GM15510 (cell line): ENCODE data around the gene ANKS1A.

Experiments
- POLR2A ChIP-seq: IDR thresholded peaks from 3 replicates; pipeline ENCODE4 v1.6.1; 2011; ENCODE audit warnings: borderline replicate concordance; ENCODE audit not compliant: insufficient read length; ENCODE audit errors: extremely low read depth

The ANKS1A gene

GRCh38 chr6:35028781-35029769 is 140.0 kb downstream of the ANKS1A start:
- TF ChIP-seq POLR2A: no peak

DNA sequence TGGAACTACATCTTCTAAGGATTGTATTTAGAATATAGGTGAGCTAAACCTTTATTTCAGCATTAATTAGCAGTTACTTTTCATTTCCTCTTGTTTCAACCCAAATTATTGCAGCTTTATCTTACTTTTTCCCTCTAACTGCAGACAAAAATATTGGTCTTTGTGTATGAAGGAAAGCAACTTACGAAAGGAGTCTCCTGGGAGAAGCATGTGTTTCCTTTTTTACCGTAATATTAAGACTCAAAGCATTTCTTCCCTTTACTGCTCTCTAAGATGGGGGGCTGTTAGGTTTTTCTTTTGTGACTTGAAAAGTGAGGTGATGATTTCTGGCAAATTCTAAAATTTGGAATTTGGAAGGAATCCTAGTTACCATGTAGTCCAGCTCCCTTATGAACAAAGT is 141.0 kb downstream of the ANKS1A start:
- TF ChIP-seq POLR2A: no peak

GRCh38 chr6:35031611-35032529 is 142.8 kb downstream of the ANKS1A start:
- no peak for TF ChIP-seq POLR2A

DNA sequence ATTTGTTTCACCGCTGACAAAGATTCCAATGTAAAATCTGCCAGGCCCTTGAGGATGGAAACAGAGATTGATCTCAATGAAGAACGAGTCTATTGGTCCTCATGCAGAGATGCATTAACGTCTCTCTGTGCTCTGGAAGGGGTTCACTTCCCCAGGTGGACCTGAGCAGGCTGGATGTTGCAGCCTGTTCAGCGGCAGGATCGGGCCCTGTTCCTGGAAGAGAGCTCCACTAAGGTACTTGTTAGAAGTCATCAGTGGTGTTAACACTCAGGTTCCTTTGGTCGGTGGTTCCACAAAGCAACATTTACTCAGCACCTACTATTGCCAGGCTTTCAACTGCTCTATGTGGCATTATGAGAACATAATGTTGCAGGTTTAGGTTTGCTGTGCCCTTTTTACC is 144.6 kb downstream of the ANKS1A start:
- no peak for TF ChIP-seq POLR2A

- TF ChIP-seq POLR2A: no peak
Measured at GRCh38 chr6:35034411-35035191, 145.5 kb downstream of the ANKS1A start.

- no peak for TF ChIP-seq POLR2A
Measured at GRCh38 chr6:35035481-35036030, 146.5 kb downstream of the ANKS1A start.

- TF ChIP-seq POLR2A: no peak
Measured at GRCh38 chr6:35036059-35036827, 147.2 kb downstream of the ANKS1A start.

- no peak for TF ChIP-seq POLR2A
Measured at GRCh38 chr6:35036828-35037663, 148.0 kb downstream of the ANKS1A start.

DNA sequence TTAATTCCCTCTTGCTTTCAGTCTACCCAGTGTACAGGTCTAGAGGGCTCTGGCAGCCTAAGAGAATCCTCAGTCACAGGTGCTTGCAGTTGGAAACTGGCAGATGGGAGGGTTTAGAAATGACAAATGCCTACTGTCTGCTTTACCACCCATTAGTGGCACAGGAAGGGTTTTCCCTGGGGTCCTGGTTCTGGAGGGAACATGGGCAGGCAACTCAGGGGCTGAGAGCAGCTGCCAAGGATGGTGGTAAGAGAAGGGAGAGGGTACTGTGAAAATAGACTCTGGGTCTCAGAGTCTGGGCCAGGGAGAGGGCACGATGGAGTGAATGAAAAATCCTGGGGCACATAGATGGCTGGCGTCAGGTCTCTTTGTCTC is 148.6 kb downstream of the ANKS1A start:
- no peak for TF ChIP-seq POLR2A

DNA sequence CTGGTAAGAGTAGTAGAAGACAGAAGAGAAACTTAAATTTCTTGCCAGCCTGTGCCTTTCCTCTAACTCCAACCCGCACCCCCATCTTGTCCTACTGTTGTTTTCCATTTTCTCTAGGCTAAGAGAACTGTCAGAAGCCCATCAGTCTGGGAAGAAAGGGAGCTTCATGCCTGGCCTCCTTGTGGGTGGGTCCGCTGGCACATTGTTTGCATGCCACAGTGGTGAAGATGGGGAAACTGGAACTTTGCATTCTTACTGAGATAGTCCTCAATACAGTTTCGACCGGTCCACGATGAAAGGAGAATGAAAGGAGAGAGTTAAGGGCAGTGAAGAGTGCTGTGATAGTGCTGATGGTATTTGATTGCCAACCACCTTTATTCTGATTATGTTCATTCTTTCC is 149.0 kb downstream of the ANKS1A start:
- TF ChIP-seq POLR2A: no peak

DNA sequence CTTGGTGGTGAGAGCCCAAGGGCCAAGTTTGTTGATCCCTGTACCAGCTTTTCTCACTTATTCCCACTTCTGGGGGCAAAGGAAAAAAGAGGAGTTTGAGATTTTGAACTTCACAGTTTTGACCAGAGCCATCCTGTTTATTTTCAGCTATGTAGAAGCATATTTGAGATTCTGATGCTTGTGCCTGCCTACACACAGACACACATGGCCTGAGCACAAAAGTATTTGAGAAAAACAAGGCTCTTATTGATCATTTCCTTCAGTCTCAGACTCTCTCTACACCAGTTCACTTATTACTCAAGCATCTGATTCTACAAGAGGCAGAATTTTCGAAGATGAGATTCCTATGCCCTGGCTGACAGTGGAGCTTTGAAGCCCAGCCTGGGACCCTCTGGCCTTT is 151.3 kb downstream of the ANKS1A start:
- no peak for TF ChIP-seq POLR2A

GRCh38 chr6:35041086-35041861 is 152.2 kb downstream of the ANKS1A start:
- no peak for TF ChIP-seq POLR2A

DNA sequence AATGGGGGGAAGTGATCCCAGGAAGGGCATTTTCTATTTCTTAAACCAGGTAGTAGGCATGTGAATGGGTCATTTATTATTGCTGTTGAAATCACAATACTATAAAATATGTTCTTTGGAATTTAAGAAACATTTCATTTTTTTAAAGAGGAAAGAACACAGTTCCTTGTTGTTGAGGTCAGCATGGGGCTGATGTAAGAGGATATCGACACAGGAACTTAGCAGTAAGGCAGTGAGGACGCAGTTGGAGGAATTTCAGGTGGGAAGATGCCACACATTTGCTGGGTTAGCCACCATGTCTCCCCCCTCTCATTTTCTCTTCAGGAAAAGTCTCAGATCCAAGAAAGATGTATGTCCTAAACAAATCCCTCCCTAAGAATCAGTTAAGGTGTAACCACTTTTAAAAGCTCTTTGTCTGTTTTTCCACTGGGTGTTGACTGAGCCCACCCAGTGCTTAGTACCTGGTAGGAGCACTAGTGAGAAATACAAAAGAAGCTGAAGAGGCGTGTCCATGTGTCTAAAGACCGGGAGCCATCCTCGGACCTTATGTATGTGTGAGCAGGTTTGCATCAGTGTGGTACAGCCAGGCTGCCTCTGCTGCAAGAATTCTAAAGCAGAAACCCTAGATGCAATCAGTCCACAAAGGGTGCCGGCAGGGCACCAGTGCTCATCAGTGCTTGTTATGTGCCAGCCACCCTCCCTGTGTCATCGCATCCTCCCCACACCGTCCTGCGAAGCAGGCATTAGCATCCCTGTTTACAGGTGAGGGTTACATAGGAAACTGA is 153.2 kb downstream of the ANKS1A start:
- no peak for TF ChIP-seq POLR2A
